K562 (cell line): Measurements from ENCODE around the gene CNP. TPM values are rescaled to one million over a fixed set of nuclear protein-coding genes. Genes with fewer than 3 reads are reported as not detected.

ENCODE experiments used
- ATAC-seq: fragments of 200-7000 bp; cut with Tn5 transposase; 3 replicates; pipeline ENCODE4 v1.9.1; 2020; ENCODE audit warnings: moderate library complexity
- BruUV-seq: library from RNA; stranded (reverse); fragments of 400-500 nt; replicated peaks from 2 replicates; lab custom pipeline; 2021; lab: Mats Ljungman, UMichigan
- CTCF ChIA-PET: fragments of 300-600 bp; formaldehyde crosslinking; extraction: SDS; loops from one replicate; lab custom pipeline; 2021; ENCODE audit warnings: low intra/inter-chr PET ratio; lab: Yijun Ruan, JAX
- POLR2A ChIA-PET: fragments of 300-600, 350-650 bp; sonication (Branson Sonifier 250); formaldehyde crosslinking; extraction: SDS; loops from one replicate; lab custom pipeline; 2021; ENCODE audit warnings: antibody characterized with exemption, inconsistent platforms; lab: Yijun Ruan, JAX
- DNase-seq, 4 experiments: peaks; one replicate each; pipeline versions ENCODE4 v3.0.0 to v3.0.0-alpha.2; 2011 to 2018; ENCODE audit warnings: low spot score in 3 of 4, mixed read lengths in 3 of 4; ENCODE audit errors: extremely low read depth in 1 of 4
- FAIRE-seq: peaks from 2 replicates; lab custom pipeline; 2011; peaks lifted over from hg19 to GRCh38; lab: Jason Lieb, UNC
- H2AFZ ChIP-seq: 2 replicates; pipeline ENCODE4 v1.6.0; 2011; ENCODE audit warnings: low read depth, low read length, control low read depth, inconsistent platforms
- H3K27ac ChIP-seq: fragments of 200-600 bp; 3 replicates; pipeline ENCODE4 v1.8.0; 2011; ENCODE audit warnings: low read depth, mild to moderate bottlenecking, control low read depth, inconsistent platforms, low read length, moderate library complexity, mixed read lengths; ENCODE audit errors: extremely low read depth
- H3K27me3 ChIP-seq, 2 experiments: fragments of 300-600 bp in 1 of 2; 2 replicates in 1 of 2; 3 replicates in 1 of 2; pipeline versions ENCODE4 v1.6.0 to v1.8.0; 2011; ENCODE audit warnings: inconsistent platforms in 2 of 2, low read length in 2 of 2, mild to moderate bottlenecking in 1 of 2, mixed read lengths in 1 of 2, moderate library complexity in 1 of 2; ENCODE audit not compliant: control insufficient read depth in 2 of 2, insufficient read depth in 2 of 2
- H3K36me3 ChIP-seq: fragments of 300-600 bp; 3 replicates; pipeline ENCODE4 v1.8.0; 2011; ENCODE audit warnings: mild to moderate bottlenecking, low read length, inconsistent platforms; ENCODE audit not compliant: control insufficient read depth, insufficient read depth
- H3K4me1 ChIP-seq, 2 experiments: fragments of 200-600 bp in 1 of 2; replicated peaks in 1 of 2; 2 replicates in 1 of 2; 3 replicates in 1 of 2; pipeline versions ENCODE4 v1.5.1 to v1.8.0; 2011; ENCODE audit warnings: inconsistent platforms in 2 of 2, low read length in 2 of 2, mild to moderate bottlenecking in 1 of 2, mixed read lengths in 1 of 2, moderate library complexity in 1 of 2; ENCODE audit not compliant: control insufficient read depth in 2 of 2, insufficient read depth in 2 of 2
- H3K4me2 ChIP-seq: 2 replicates; pipeline ENCODE4 v1.6.1; 2011; ENCODE audit warnings: low read length, control low read depth, inconsistent platforms, mixed read lengths; ENCODE audit not compliant: insufficient read depth
- H3K4me3 ChIP-seq: fragments of 200-600 bp; sonication (generic), shearing (Covaris generic); 2 replicates; pipeline ENCODE4 v1.5.1; 2016; ENCODE audit warnings: control low read depth, inconsistent platforms
- H3K79me2 ChIP-seq: fragments of 200-600 bp; 3 replicates; pipeline ENCODE4 v1.8.0; 2011; ENCODE audit warnings: low read length, inconsistent platforms; ENCODE audit not compliant: control insufficient read depth, insufficient read depth
- H3K9ac ChIP-seq, 2 experiments: 2 replicates each; pipeline versions ENCODE4 v1.6.0 to v1.6.1; 2011; ENCODE audit warnings: low read depth in 2 of 2, low read length in 2 of 2, control low read depth in 1 of 2, inconsistent platforms in 1 of 2, mild to moderate bottlenecking in 1 of 2, mixed read lengths in 1 of 2; ENCODE audit not compliant: insufficient read depth in 1 of 2
- H3K9me1 ChIP-seq: one replicate; pipeline ENCODE4 v1.6.0; 2011; ENCODE audit warnings: inconsistent platforms, mild to moderate bottlenecking, low read length, moderate library complexity; ENCODE audit not compliant: control insufficient read depth, insufficient read depth
- H3K9me3 ChIP-seq: replicated peaks from 2 replicates; pipeline ENCODE4 v1.5.1; 2011; ENCODE audit warnings: low read depth, low read length, inconsistent platforms; ENCODE audit not compliant: control insufficient read depth, insufficient read depth
- H4K20me1 ChIP-seq: replicated peaks from 2 replicates; pipeline ENCODE4 v1.6.1; 2011; ENCODE audit warnings: low read length, inconsistent platforms, mixed read lengths; ENCODE audit not compliant: control insufficient read depth, insufficient read depth
- ETV6 ChIP-seq, 3 experiments: fragments of 150-350 bp in 1 of 3; sonication (generic) in 1 of 3; formaldehyde crosslinking in 1 of 3; IDR thresholded peaks; 2 replicates each; pipeline versions ENCODE4 v1.6.1 to v1.8.0; 2014 to 2022; ENCODE audit warnings: borderline replicate concordance in 2 of 3, low read depth in 2 of 3, antibody characterized with exemption in 1 of 3, low read length in 1 of 3, mild to moderate bottlenecking in 1 of 3, missing genetic modification reagents in 1 of 3
- GABPB1 ChIP-seq: sonication (generic); formaldehyde crosslinking; IDR thresholded peaks from 2 replicates; pipeline ENCODE4 v1.8.0; 2022; ENCODE audit warnings: mild to moderate bottlenecking, missing genetic modification reagents
- RBM25 ChIP-seq: fragments of 200-400 bp; formaldehyde crosslinking; IDR thresholded peaks from 2 replicates; pipeline ENCODE4 v1.6.1; 2018; ENCODE audit warnings: low read length, low read depth, moderate library complexity; ENCODE audit not compliant: severe bottlenecking
- SRSF3 ChIP-seq: fragments of 200-400 bp; formaldehyde crosslinking; IDR thresholded peaks from 2 replicates; pipeline ENCODE4 v1.6.1; 2016; ENCODE audit warnings: mild to moderate bottlenecking, low read length, moderate library complexity; ENCODE audit not compliant: insufficient read depth
- TAF1 ChIP-seq: IDR thresholded peaks from 2 replicates; pipeline ENCODE4 v1.6.1; 2011; ENCODE audit warnings: mild to moderate bottlenecking, low read length, moderate library complexity; ENCODE audit not compliant: insufficient read depth, control insufficient read depth, severe bottlenecking; ENCODE audit errors: extremely low read depth
- VEZF1 ChIP-seq: fragments of 200-800 bp; sonication (Bioruptor generic); IDR thresholded peaks from 2 replicates; pipeline ENCODE4 v1.6.1; 2017; ENCODE audit warnings: missing genetic modification characterization, missing compliant biosample characterization
- ZNF134 ChIP-seq: fragments of 250-450 bp; sonication (Bioruptor Pico); conservative IDR thresholded peaks from 2 replicates; pipeline ENCODE4 v1.4.0; 2020
- ZNF445 ChIP-seq: fragments of 250-450 bp; sonication (Bioruptor Pico); IDR thresholded peaks from 2 replicates; pipeline ENCODE4 v1.4.0; 2020; ENCODE audit warnings: low read depth, mild to moderate bottlenecking, moderate library complexity
- WGBS: fragments of 100-300 bp; shearing (Covaris generic); methylation state at CpG from one replicate; pipeline ENCODE4 v1.1.6; 2016; ENCODE audit warnings: low coverage, mixed read lengths; ENCODE audit not compliant: insufficient coverage; ENCODE audit errors: missing lambda C conversion rate; 5-methylcytosine and 5-hydroxymethylcytosine counted together
- in situ Hi-C: fragments of 300-500 bp; cut with MboI; formaldehyde crosslinking; loops from 4 replicates; pipeline ENCODE4 v1.15.0; 2018; ENCODE audit warnings: inconsistent platforms, mixed read lengths
- intact Hi-C: fragments of 100-400 bp; cut with micrococcal nuclease; formaldehyde crosslinking; loops from 2 replicates; pipeline ENCODE4 v1.14.2; 2022
- polyA plus RNA-seq, 8 experiments: library from polyadenylated mRNA; depleted of rRNA in 4 of 8; stranded (reverse) in 5 of 8; unstranded in 3 of 8; fragments of >200 nt; fragmentation: Nextera tagmentation in 2 of 8; fragmentation: Illumina TruSeq in 1 of 8; extraction: Ambion mirVana in 2 of 8; extraction: Trizol in 1 of 8; gene quantifications; 2 replicates each; pipeline versions ENCODE4 v1.2.1 to v1.2.3, GENCODE V29; 2011 to 2014; ENCODE audit warnings: inconsistent platforms in 1 of 8, missing spikeins in 1 of 8
- total RNA-seq, 7 experiments: library from RNA; depleted of rRNA in 6 of 7; stranded (reverse); fragments of >200 nt in 6 of 7; fragmentation: Illumina TruSeq in 2 of 7; extraction: Trizol in 2 of 7; gene quantifications; 2 replicates each; pipeline versions ENCODE4 v1.2.1 to v1.2.3, GENCODE V29; 2011 to 2021; ENCODE audit warnings: low replicate concordance in 1 of 7
- TF ChIP-seq, protein P1 (sequence below): fragments of 150-350 bp; IDR thresholded peaks from 2 replicates; pipeline ENCODE4 v1.6.1; 2014; ENCODE audit warnings: low read depth, mild to moderate bottlenecking, low read length, borderline replicate concordance
- TF ChIP-seq, protein P2 (sequence below): conservative IDR thresholded peaks from 2 replicates; pipeline ENCODE4 v1.6.1; 2011; ENCODE audit warnings: low read depth, mild to moderate bottlenecking, low read length; ENCODE audit not compliant: control insufficient read depth

Gene CNP
- total and polyA plus RNA-seq, 9 of the 15 experiments (the other 6 are each of a cell fraction or from before 2014, with no cell fraction given), result 1.7 to 52.0 (median 29.1) TPM

GRCh38 chr17:41917679-41918313 lies 48.8 kb upstream of the CNP start (continued):
- TF ChIP-seq, protein P1, sequence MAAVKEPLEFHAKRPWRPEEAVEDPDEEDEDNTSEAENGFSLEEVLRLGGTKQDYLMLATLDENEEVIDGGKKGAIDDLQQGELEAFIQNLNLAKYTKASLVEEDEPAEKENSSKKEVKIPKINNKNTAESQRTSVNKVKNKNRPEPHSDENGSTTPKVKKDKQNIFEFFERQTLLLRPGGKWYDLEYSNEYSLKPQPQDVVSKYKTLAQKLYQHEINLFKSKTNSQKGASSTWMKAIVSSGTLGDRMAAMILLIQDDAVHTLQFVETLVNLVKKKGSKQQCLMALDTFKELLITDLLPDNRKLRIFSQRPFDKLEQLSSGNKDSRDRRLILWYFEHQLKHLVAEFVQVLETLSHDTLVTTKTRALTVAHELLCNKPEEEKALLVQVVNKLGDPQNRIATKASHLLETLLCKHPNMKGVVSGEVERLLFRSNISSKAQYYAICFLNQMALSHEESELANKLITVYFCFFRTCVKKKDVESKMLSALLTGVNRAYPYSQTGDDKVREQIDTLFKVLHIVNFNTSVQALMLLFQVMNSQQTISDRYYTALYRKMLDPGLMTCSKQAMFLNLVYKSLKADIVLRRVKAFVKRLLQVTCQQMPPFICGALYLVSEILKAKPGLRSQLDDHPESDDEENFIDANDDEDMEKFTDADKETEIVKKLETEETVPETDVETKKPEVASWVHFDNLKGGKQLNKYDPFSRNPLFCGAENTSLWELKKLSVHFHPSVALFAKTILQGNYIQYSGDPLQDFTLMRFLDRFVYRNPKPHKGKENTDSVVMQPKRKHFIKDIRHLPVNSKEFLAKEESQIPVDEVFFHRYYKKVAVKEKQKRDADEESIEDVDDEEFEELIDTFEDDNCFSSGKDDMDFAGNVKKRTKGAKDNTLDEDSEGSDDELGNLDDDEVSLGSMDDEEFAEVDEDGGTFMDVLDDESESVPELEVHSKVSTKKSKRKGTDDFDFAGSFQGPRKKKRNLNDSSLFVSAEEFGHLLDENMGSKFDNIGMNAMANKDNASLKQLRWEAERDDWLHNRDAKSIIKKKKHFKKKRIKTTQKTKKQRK, result no peak

DNA sequence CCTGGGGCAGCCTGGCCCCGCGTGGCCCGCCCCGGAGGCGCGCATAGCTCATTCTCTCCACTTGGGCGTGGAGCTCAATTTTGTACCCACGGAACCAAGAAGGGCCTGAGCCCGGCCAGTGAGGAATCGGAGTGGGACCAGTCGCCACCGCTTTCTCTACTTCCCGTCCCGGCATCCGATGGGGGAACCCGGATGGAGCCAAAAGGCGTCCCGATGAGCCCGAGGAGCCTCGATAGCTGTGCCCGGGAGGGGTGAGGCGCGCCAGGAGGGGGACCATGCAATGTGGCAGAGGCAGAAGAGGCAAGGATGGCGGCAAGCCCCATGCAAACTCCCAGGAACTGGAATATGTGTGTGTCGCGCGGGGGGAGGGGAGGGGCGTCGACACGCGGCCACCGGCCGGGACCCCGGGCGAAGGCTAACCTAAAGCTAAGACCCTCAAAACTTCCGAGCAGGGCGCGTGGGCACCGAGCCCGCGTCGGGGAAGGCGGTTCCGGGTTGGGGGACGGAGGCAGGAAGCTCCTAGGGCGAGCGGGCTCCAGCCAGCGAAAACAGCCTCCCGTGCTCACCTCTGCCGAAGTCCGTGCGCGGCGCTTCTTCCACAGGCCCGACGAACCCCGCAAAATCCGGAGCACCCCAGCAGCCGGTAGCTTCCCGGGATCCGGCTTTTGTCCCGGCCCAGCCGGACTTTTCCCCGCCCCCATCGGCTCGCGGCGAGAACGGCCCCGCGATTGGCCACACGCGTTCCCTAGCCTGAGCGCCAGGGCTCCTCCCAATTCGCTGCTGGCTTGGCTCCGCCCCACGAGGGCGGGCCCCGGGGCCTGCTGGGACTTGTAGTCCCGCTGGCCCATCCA lies 48.1 kb upstream of the CNP start, which contains the start of gene ACLY:
Gene ACLY (minus strand): TSS at position 638 of the 851 bp plus-strand sequence. CDS start 5,078 bp downstream, outside the sequence.
- Histone ChIP-seq H3K79me2 (peaks cover 53% of the 10 kb centered on the region), H3K4me2 (peak within 1 kb of the TSS; percentile 89), H3K4me3 (peak within 1 kb of the TSS; percentile 61), H2AFZ (peak within 1 kb of the TSS; percentile 84), H3K36me3 (peaks cover 38% of the 10 kb centered on the region), H4K20me1 (peaks cover 21% of the 10 kb centered on the region), H3K9me1 (peaks cover 4% of the 10 kb centered on the region), H3K27me3 (no peaks in the 10 kb centered on the region), H3K4me1 (peaks cover 41 to 43% of the 10 kb centered on the region in 2 experiments), H3K9ac (peak within 1 kb of the TSS; percentile 83 to 99), H3K27ac (peak within 1 kb of the TSS; percentile 73), H3K9me3 (no peaks in the 10 kb centered on the region)
- POLR2A ChIA-PET, result interaction anchor here (0.6 to 4.4 kb wide), 12 partner anchors 9 to 132 kb away, joined by 3 to 21 read pairs (median 5); partner anchors contain the start of genes CNP, DNAJC7, JUP and KLHL11
- FAIRE-seq (peak; percentile 93), DNase-seq (peak; percentile 99), ATAC-seq (peak; percentile 97)
- TSS peak; percentile 63 for BruUV-seq
- CTCF ChIA-PET, result no interaction called here
- intact Hi-C loops (loop anchor here (5.0 kb wide), 1 partner anchor 39 kb away; no protein-coding TSS in a partner anchor), in situ Hi-C loops (no loop called here)
- WGBS, result under 1% methylated on average over 73 of the region's 80 CpGs
- TF ChIP-seq RBM25 (peak; percentile 87), ZNF134 (no peak), GABPB1 (peak; percentile 59), VEZF1 (peak; percentile 80; the same call in 1 of the 2 replicates), ETV6 (IDR thresholded peaks at IDR 0.05; ENCODE audit: borderline replicate concordance in 1 of 2, low read depth in 2 of 2, low read length in 1 of 2) (no peak), ETV6 (CRISPR knock-in tag; IDR thresholded peaks at IDR 0.05; ENCODE audit: borderline replicate concordance) (no peak), TAF1 (peak; percentile 62), ZNF445 (CRISPR knock-in tag) (no peak), SRSF3 (no peak)
- TF ChIP-seq, protein P2, sequence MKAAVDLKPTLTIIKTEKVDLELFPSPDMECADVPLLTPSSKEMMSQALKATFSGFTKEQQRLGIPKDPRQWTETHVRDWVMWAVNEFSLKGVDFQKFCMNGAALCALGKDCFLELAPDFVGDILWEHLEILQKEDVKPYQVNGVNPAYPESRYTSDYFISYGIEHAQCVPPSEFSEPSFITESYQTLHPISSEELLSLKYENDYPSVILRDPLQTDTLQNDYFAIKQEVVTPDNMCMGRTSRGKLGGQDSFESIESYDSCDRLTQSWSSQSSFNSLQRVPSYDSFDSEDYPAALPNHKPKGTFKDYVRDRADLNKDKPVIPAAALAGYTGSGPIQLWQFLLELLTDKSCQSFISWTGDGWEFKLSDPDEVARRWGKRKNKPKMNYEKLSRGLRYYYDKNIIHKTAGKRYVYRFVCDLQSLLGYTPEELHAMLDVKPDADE, result peak; percentile 90; the same call in 1 of the 2 replicates
